Inflammatory macrophage (primary cell): ENCODE data around the gene PAGE4.

Source experiments
- DNase-seq, 2 donors: peaks; one replicate each; pipeline ENCODE4 v3.0.0-alpha.2; 2020 to 2022

The PAGE4 gene

GRCh38 chrX:49876750-49877149 lies 47.6 kb downstream of the PAGE4 start:
- peak; percentile 16 to 29 for DNase-seq

GRCh38 chrX:49877397-49878101 lies 48.4 kb downstream of the PAGE4 start:
- DNase-seq, result peak in 1 of 2 donors; percentile 32

- DNase-seq, result no peak
These were observed 49.2 kb downstream of the PAGE4 start for GRCh38 chrX:49878128-49878833.

- DNase-seq, result peak; percentile 56 to 57
These were observed 49.9 kb downstream of the PAGE4 start, which contains the start of gene USP27X for GRCh38 chrX:49878834-49879655. TSS of gene USP27X (plus strand) at chrX:49879484. CDS start at chrX:49880308, 824 bp downstream.

GRCh38 chrX:49879656-49880277 lies 50.7 kb downstream of the PAGE4 start:
- DNase-seq, result no peak

- DNase-seq, result no peak
These were observed 51.6 kb downstream of the PAGE4 start for GRCh38 chrX:49880668-49881067.
